CD4-positive, alpha-beta T cell treated with Interleukin-4 for 1 hour (primary cell): ENCODE data around the gene STARD9.
"Not testable (repeated sequence)": the region's sequence is repeated elsewhere in the genome, so short reads cannot be mapped to it uniquely, and the experiment has no call there.

Source experiments
- DNase-seq, 2 donors: peaks; one replicate each; pipeline ENCODE4 v3.0.0-alpha.2; 2020 to 2022

STARD9 gene

GRCh38 chr15:42575188-42576039, at the start of gene STARD9:
Gene STARD9, plus strand, starts transcription at chr15:42575606. Its CDS starts 110 bp downstream, at chr15:42575716.
- DNase-seq: peak; percentile 94 to 95

DNA sequence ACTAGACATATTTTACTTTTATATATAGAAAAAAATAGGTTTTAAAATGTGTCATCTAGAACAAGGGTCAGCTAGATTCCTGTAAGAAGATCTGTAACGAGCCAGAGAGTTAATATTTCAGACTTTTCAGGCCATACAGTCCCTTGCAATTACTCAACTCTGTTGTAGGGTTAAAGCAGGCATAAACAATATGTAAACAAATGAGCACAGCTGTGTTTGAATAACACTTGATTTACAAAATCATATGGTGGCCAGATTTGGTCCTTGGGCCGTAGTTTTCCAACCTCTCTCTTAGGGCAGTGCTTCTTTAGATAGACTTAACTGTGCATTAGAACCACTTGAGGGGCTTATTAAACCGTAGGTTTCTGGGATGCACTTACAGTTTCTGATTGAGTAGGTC, 46.4 kb upstream of the STARD9 start:
- DNase-seq: no peak

GRCh38 chr15:42533246-42533645, 42.2 kb upstream of the STARD9 start:
- DNase-seq: no peak

GRCh38 chr15:42544853-42545629, 30.4 kb upstream of the STARD9 start:
- no peak for DNase-seq

DNA sequence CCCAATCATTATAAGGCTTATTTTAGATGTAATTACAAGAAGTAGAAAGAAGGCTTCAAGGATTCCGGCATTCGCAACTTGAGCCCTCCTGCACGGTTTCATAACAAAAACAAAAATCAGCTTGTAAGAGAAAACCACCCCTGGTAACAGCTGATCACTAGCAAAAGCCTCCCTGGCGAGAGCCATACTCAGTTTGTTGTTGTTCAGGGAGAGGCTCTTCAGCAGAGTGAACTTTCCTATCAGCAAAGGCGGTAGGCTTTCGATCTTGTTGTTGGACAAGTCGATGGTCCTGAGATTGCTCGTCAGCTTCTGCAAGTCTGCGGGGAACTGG, 27.5 kb upstream of the STARD9 start:
- no peak for DNase-seq

- DNase-seq: peak; percentile 84 to 86
Observed at GRCh38 chr15:42548249-42549031, 27.0 kb upstream of the STARD9 start, which contains the start of the genes HAUS2 and LRRC57. Gene HAUS2, plus strand, starts transcription at chr15:42548838. Its CDS starts 35 bp downstream, at chr15:42548873. Gene LRRC57, minus strand, starts transcription at chr15:42548793. Its CDS starts 359 bp downstream, at chr15:42548434.

DNA sequence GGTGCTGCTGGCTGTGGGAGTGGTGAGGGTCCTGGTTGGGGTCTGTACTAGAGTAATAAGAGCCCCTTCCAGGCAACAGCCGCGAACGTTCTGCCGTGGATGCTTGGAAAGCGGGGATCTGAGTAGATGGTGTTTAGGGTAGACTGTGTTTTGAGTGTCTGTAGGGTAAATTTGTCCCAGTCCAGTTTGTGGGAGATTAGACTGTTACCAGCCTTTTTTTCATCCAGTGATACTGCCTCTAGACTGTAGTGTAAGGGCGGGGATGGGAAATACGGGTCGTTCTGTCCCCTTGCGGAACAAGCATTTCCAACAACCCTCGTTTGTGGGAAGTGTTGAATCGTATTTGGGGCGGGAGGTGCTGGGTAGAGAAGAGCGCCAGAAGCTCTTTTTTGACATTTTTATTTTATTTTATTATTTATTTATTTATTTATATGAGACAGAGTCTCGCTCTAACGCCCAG, 26.3 kb upstream of the STARD9 start:
- DNase-seq: peak in 1 of 2 donors; percentile 14

- DNase-seq: no peak
Observed at GRCh38 chr15:42549741-42550392, 25.5 kb upstream of the STARD9 start.

- DNase-seq: no peak
Observed at GRCh38 chr15:42553554-42553953, 21.9 kb upstream of the STARD9 start.

GRCh38 chr15:42556550-42557207, 18.7 kb upstream of the STARD9 start:
- not testable (repeated sequence) for DNase-seq

GRCh38 chr15:42558739-42559138, 16.7 kb upstream of the STARD9 start:
- DNase-seq: no peak

GRCh38 chr15:42576040-42576594, 711 bp downstream of the STARD9 start:
- DNase-seq: no peak

GRCh38 chr15:42576776-42577175, 1.4 kb downstream of the STARD9 start:
- no peak for DNase-seq

DNA sequence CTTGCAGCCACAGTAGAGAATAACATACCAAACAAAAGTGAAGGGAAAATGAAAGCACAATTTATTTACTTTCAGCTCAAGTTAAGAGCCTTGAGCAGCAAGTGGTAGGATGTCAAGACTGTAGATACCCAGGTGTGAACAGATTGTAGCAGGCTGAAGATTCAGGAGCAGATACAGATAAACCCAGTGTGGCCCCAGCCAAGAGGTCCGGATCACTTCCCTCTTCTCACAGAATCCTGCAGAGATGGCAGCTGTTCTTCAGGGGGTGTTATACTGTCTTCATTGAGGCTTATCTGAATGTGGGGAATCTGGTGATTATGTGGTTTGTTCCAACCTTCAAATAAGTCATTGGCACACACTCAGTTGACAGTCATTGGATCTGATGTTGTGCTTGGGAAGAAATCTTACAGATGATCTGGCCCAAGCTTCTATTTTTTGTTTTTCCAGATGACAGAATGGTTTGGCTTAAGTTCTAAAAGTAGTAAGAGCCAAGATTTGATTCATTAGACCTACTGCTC, 2.2 kb downstream of the STARD9 start:
- no peak for DNase-seq

DNA sequence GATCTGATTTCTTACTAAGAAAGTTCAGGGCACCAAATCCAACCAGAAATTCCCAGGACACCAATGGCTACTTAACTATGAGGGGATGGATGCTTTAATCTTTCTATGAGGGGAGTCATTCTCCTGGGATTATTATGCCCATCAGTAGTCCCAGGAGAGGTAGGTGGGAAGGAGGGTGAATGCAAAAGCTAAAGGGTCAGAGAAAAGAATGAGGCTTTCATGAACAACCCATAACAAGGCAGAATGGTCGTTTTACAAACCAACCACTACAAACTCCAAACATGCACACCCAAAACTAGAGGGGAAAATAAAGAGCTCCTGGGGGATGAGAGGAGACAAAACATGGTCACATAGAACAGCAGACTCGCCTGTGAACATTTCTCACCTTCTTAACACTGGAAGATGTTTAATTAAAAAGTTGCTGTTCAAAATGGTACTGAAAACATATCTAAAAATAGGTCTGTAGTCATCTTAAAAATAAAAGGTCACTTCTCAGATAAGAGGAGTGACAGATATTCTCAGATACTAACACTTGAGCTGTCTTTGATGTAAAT, 3.7 kb downstream of the STARD9 start:
- no peak for DNase-seq

GRCh38 chr15:42581272-42581730, 5.9 kb downstream of the STARD9 start:
- DNase-seq: peak; percentile 76 to 77

DNA sequence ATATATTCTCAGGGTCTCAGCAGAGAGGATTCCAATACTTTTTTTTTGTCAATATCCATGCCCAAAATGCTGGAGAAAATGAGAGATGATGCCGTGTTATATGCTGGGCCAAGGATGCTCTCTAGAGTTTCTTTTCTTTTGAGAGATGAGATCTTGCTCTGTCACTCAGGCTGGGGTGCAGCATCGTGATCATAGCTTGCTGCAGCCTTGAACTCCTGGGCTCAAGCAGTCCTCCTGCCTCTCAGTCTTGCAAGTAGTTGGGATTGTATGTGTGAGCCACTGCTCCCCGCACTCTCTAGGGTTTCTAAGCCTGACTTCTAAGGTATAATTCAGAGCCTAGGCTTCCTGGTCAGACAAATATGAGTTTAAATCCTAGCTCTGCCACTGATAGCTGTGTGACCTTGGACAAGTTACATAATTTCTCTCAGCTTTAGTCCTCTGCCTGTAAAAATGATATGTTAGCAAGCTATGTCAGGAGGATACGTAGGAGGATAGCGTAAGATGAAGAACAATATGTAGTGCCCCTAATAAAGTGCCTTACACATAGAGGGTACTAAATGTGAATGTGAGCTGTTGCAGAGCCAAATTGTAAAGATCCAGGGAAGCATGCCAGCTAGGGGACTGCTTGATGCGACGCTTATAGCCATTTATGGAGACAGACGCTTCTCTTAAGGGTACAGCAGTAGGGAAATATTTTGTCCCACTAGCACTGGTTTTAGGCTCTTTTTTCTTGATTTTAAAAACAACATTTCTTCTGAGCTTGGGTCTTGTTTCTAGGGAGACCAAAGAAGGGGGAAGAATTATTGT, 7.4 kb downstream of the STARD9 start:
- DNase-seq: no peak

DNA sequence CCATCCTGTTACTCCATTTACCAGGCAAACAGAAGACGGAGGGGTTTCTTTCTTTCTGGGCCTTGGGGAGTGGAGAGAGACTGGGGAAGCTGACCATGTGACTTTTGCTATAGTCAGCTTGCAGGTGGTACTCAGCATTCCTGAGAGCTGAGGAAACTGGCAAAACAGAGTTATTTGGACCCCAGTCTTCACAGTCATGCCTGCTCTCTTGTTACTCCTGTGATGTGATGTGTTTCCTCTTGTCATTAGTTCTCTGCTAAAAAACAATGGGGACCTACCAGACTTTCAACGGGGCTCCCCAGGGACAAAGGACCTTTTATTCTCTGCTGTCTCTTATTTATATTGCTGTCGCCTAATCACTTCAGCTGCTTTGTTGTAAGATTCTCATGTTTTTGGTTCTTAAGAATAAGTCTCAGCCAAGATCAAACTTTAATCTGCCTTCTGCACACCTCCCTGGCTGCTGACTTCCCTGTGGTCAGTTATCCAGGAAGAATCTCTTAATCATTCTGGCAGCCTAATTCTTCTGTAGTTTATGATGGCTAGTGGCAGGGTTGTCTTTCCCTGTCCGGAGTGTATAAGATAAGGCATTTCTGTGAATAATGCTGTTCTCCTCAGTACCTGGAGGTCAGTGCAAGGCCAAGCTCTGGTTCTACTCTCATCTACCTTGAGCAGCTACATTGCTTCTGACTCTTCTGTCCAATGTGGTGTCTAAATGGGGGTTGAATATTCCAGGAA, 8.8 kb downstream of the STARD9 start:
- no peak for DNase-seq

DNA sequence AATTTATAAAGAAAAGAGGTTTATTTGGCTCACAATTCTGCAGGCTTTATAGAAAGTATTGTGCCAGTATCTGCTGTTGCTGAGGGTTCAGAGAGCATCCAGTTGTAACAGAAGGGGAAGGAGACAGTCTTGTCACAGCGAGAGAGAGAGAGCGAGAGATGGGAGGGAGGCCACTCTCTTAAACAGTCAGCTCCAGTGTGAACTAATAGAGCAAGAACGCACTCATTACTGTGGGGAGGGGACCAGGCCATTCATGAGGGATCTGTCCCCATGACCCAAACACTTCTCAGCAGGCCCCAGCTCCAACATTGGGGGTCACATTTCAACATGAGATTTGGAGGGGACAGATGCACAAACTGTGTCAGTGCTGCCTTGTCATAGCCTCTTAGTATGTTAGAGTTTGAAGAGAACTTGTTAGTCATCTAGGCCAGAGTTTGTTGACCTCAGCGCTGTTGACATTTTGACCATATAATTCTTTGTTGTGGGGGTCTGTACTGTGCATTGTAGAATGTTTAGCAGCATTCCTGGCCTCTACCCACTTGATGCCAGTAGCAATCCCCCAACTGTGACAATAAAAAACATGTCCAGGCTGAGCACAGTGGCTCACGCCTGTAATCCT, 15.3 kb downstream of the STARD9 start:
- DNase-seq: no peak
